K562 (cell line): Measurements from ENCODE around the gene TRIM33. TPM values are rescaled to one million over a fixed set of nuclear protein-coding genes. Genes with fewer than 3 reads are reported as not detected.

Experiments
- ARHGAP35 ChIP-seq: fragments of 450-650 bp; IDR thresholded peaks from 2 replicates; pipeline ENCODE4 v1.6.1; 2018; ENCODE audit not compliant: partially characterized antibody
- ATF7 ChIP-seq: fragments of 450-650 bp; IDR thresholded peaks from 2 replicates; pipeline ENCODE4 v1.7.1; 2014; ENCODE audit warnings: mild to moderate bottlenecking, moderate library complexity
- EP400 ChIP-seq: fragments of 450-650 bp; IDR thresholded peaks from 2 replicates; pipeline ENCODE4 v1.6.1; 2017; ENCODE audit warnings: antibody characterized with exemption, mild to moderate bottlenecking, moderate library complexity
- ESRRB ChIP-seq: fragments of 250-450 bp; sonication (Bioruptor Pico); IDR thresholded peaks from 2 replicates; pipeline ENCODE4 v1.5.0; 2020; ENCODE audit warnings: mild to moderate bottlenecking, moderate library complexity, borderline replicate concordance
- GATA2 ChIP-seq: sonication (generic); formaldehyde crosslinking; IDR thresholded peaks from 2 replicates; pipeline ENCODE4 v1.4.0; 2020; ENCODE audit warnings: mild to moderate bottlenecking, missing genetic modification reagents
- KAT8 ChIP-seq: fragments of 450-650 bp; IDR thresholded peaks from 2 replicates; pipeline ENCODE4 v1.6.1; 2016; ENCODE audit warnings: low read depth, mild to moderate bottlenecking
- KHSRP ChIP-seq: fragments of 450-650 bp; IDR thresholded peaks from 2 replicates; pipeline ENCODE4 v1.6.1; 2017
- LEF1 ChIP-seq: fragments of 450-650 bp; IDR thresholded peaks from 2 replicates; pipeline ENCODE4 v1.6.1; 2016; ENCODE audit warnings: mild to moderate bottlenecking
- NBN ChIP-seq: fragments of 450-650 bp; IDR thresholded peaks from 2 replicates; pipeline ENCODE4 v1.6.1; 2016; ENCODE audit warnings: low read depth, mild to moderate bottlenecking
- NCOA6 ChIP-seq: fragments of 450-650 bp; IDR thresholded peaks from 2 replicates; pipeline ENCODE4 v1.6.1; 2017; ENCODE audit warnings: mild to moderate bottlenecking
- NFIC ChIP-seq: fragments of 450-650 bp; IDR thresholded peaks from 2 replicates; pipeline ENCODE4 v1.6.1; 2017; ENCODE audit warnings: mild to moderate bottlenecking, inconsistent platforms
- NFIX ChIP-seq: fragments of 250-450 bp; sonication (Bioruptor Pico); IDR thresholded peaks from 2 replicates; pipeline ENCODE4 v1.4.0; 2020; ENCODE audit warnings: low read depth, mild to moderate bottlenecking, moderate library complexity
- PURB ChIP-seq: sonication (generic); formaldehyde crosslinking; IDR thresholded peaks from 2 replicates; pipeline ENCODE4 v1.9.0; 2021; ENCODE audit warnings: low read depth, mild to moderate bottlenecking, missing genetic modification reagents
- RB1 ChIP-seq: fragments of 450-650 bp; IDR thresholded peaks from 2 replicates; pipeline ENCODE4 v1.6.1; 2017; ENCODE audit warnings: low read depth, mild to moderate bottlenecking
- SAP30 ChIP-seq: fragments of 200-600 bp; sonication (generic); IDR thresholded peaks from 2 replicates; pipeline ENCODE4 v1.6.1; 2012; ENCODE audit warnings: borderline replicate concordance, low read depth, mild to moderate bottlenecking, moderate library complexity, low read length, control low read depth, inconsistent platforms; ENCODE audit not compliant: insufficient read depth, poor library complexity, severe bottlenecking
- SETDB1 ChIP-seq: IDR thresholded peaks from one replicate; pipeline ENCODE4 v1.6.1; 2012; ENCODE audit warnings: low read length, control low read depth, inconsistent platforms
- TAF9B ChIP-seq: fragments of 450-650 bp; IDR thresholded peaks from 2 replicates; pipeline ENCODE4 v1.6.1; 2018; ENCODE audit warnings: mild to moderate bottlenecking; ENCODE audit not compliant: partially characterized antibody
- U2AF2 ChIP-seq: fragments of 200-400 bp; formaldehyde crosslinking; optimal IDR thresholded peaks from 2 replicates; pipeline ENCODE3; 2017; ENCODE audit warnings: low read depth, mild to moderate bottlenecking, low read length
- ZNF133 ChIP-seq: fragments of 250-450 bp; sonication (Bioruptor Pico); IDR thresholded peaks from 2 replicates; pipeline ENCODE4 v1.4.0; 2020; ENCODE audit warnings: mild to moderate bottlenecking
- ZNF445 ChIP-seq: fragments of 250-450 bp; sonication (Bioruptor Pico); IDR thresholded peaks from 2 replicates; pipeline ENCODE4 v1.4.0; 2020; ENCODE audit warnings: low read depth, mild to moderate bottlenecking, moderate library complexity
- ZZZ3 ChIP-seq: fragments of 450-650 bp; IDR thresholded peaks from 2 replicates; pipeline ENCODE4 v1.6.1; 2016; ENCODE audit warnings: antibody characterized with exemption, mild to moderate bottlenecking, moderate library complexity
- polyA plus RNA-seq, 8 experiments: library from polyadenylated mRNA; depleted of rRNA in 4 of 8; stranded (reverse) in 5 of 8; unstranded in 3 of 8; fragments of >200 nt; fragmentation: Nextera tagmentation in 2 of 8; fragmentation: Illumina TruSeq in 1 of 8; extraction: Ambion mirVana in 2 of 8; extraction: Trizol in 1 of 8; gene quantifications; 2 replicates each; pipeline versions ENCODE4 v1.2.1 to v1.2.3, GENCODE V29; 2011 to 2014; ENCODE audit warnings: inconsistent platforms in 1 of 8, missing spikeins in 1 of 8
- total RNA-seq, 7 experiments: library from RNA; depleted of rRNA in 6 of 7; stranded (reverse); fragments of >200 nt in 6 of 7; fragmentation: Illumina TruSeq in 2 of 7; extraction: Trizol in 2 of 7; gene quantifications; 2 replicates each; pipeline versions ENCODE4 v1.2.1 to v1.2.3, GENCODE V29; 2011 to 2021; ENCODE audit warnings: low replicate concordance in 1 of 7
- TF ChIP-seq, protein P1 (sequence below): fragments of 250-450 bp; sonication (Bioruptor Pico); IDR thresholded peaks from 2 replicates; pipeline ENCODE4 v1.4.0; 2020; ENCODE audit warnings: mild to moderate bottlenecking, moderate library complexity
- TF ChIP-seq, protein P2 (sequence below): fragments of 450-650 bp; IDR thresholded peaks from 2 replicates; pipeline ENCODE4 v1.6.1; 2017; ENCODE audit warnings: antibody characterized with exemption, mild to moderate bottlenecking
- TF ChIP-seq, protein P3 (sequence below): fragments of 450-650 bp; IDR thresholded peaks from 2 replicates; pipeline ENCODE4 v1.6.1; 2016; ENCODE audit warnings: borderline replicate concordance

The TRIM33 gene
- total and polyA plus RNA-seq, 9 of the 15 experiments (the other 6 are each of a cell fraction or from before 2014, with no cell fraction given) = 9.3 to 58.4 (median 40.2) TPM

DNA sequence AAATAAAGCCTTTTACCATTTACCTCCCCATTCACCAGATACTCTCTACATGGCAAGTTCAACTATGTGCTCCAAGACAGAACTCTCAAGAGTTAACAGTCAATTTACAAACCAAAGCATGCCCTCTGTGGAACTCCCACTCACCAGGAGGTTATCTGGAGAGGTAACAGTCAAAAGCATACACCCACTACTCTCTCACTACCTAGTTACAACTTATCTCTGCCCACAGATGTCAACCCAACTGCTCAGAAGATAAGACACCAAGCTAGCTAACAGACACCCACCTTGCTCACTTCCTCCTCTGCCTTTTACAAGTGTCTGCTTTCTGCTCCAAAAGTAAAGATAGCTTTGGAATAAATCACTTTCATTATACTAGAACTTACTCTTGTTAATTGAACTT, 131.0 kb downstream of the TRIM33 start (continued):
- TF ChIP-seq, protein P1, sequence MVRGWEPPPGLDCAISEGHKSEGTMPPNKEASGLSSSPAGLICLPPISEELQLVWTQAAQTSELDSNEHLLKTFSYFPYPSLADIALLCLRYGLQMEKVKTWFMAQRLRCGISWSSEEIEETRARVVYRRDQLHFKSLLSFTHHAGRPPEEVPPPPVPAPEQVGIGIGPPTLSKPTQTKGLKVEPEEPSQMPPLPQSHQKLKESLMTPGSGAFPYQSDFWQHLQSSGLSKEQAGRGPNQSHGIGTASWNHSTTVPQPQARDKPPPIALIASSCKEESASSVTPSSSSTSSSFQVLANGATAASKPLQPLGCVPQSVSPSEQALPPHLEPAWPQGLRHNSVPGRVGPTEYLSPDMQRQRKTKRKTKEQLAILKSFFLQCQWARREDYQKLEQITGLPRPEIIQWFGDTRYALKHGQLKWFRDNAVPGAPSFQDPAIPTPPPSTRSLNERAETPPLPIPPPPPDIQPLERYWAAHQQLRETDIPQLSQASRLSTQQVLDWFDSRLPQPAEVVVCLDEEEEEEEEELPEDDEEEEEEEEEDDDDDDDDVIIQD = no peak
- TF ChIP-seq SETDB1 (no peak), TAF9B (peak; percentile 69), ATF7 (peak; percentile 82), ESRRB (CRISPR knock-in tag) (no peak), LEF1 (peak; percentile 99), NFIX (CRISPR knock-in tag) (no peak), PURB (CRISPR knock-in tag) (no peak), NFIC (peak; percentile 98), KAT8 (no peak), U2AF2 (no peak), NBN (peak; percentile 100), NCOA6 (peak; percentile 60), GATA2 (CRISPR knock-in tag) (peak; percentile 100), ARHGAP35 (no peak), EP400 (peak; percentile 71), ZNF133 (CRISPR knock-in tag) (no peak), KHSRP (peak; percentile 92), SAP30 (no peak), ZZZ3 (peak; percentile 37; the same call in 1 of the 2 replicates), ZNF445 (CRISPR knock-in tag) (no peak), RB1 (0 out of 2 replicates have a peak, but pooled peaks have one; percentile 30)
- TF ChIP-seq, protein P2, sequence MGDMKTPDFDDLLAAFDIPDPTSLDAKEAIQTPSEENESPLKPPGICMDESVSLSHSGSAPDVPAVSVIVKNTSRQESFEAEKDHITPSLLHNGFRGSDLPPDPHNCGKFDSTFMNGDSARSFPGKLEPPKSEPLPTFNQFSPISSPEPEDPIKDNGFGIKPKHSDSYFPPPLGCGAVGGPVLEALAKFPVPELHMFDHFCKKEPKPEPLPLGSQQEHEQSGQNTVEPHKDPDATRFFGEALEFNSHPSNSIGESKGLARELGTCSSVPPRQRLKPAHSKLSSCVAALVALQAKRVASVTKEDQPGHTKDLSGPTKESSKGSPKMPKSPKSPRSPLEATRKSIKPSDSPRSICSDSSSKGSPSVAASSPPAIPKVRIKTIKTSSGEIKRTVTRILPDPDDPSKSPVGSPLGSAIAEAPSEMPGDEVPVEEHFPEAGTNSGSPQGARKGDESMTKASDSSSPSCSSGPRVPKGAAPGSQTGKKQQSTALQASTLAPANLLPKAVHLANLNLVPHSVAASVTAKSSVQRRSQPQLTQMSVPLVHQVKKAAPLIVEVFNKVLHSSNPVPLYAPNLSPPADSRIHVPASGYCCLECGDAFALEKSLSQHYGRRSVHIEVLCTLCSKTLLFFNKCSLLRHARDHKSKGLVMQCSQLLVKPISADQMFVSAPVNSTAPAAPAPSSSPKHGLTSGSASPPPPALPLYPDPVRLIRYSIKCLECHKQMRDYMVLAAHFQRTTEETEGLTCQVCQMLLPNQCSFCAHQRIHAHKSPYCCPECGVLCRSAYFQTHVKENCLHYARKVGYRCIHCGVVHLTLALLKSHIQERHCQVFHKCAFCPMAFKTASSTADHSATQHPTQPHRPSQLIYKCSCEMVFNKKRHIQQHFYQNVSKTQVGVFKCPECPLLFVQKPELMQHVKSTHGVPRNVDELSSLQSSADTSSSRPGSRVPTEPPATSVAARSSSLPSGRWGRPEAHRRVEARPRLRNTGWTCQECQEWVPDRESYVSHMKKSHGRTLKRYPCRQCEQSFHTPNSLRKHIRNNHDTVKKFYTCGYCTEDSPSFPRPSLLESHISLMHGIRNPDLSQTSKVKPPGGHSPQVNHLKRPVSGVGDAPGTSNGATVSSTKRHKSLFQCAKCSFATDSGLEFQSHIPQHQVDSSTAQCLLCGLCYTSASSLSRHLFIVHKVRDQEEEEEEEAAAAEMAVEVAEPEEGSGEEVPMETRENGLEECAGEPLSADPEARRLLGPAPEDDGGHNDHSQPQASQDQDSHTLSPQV = peak; percentile 63
- TF ChIP-seq, protein P3, sequence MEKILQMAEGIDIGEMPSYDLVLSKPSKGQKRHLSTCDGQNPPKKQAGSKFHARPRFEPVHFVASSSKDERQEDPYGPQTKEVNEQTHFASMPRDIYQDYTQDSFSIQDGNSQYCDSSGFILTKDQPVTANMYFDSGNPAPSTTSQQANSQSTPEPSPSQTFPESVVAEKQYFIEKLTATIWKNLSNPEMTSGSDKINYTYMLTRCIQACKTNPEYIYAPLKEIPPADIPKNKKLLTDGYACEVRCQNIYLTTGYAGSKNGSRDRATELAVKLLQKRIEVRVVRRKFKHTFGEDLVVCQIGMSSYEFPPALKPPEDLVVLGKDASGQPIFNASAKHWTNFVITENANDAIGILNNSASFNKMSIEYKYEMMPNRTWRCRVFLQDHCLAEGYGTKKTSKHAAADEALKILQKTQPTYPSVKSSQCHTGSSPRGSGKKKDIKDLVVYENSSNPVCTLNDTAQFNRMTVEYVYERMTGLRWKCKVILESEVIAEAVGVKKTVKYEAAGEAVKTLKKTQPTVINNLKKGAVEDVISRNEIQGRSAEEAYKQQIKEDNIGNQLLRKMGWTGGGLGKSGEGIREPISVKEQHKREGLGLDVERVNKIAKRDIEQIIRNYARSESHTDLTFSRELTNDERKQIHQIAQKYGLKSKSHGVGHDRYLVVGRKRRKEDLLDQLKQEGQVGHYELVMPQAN = 0 out of 2 replicates have a peak, but pooled peaks have one; percentile 18
